Urothelium cell line (cell line): ENCODE data around the gene SETD1B.
"Not testable (repeated sequence)": the region's sequence is repeated elsewhere in the genome, so short reads cannot be mapped to it uniquely, and the experiment has no call there.

Experiments
- DNase-seq: peaks from one replicate; pipeline ENCODE4 v3.0.0; 2011; ENCODE audit warnings: low spot score, mixed read lengths
- FAIRE-seq: peaks from 2 replicates; lab custom pipeline; 2011; peaks lifted over from hg19 to GRCh38; lab: Jason Lieb, UNC

The SETD1B gene

GRCh38 chr12:121845701-121846100 is 41.9 kb downstream of the SETD1B start:
- FAIRE-seq (no peak), DNase-seq (no peak)

GRCh38 chr12:121849211-121849610 is 45.4 kb downstream of the SETD1B start:
- no peak for DNase-seq
- no peak for FAIRE-seq

- no peak for DNase-seq
- no peak for FAIRE-seq
These were observed 45.9 kb downstream of the SETD1B start for GRCh38 chr12:121849665-121850064.

GRCh38 chr12:121852392-121852791 is 48.6 kb downstream of the SETD1B start:
- FAIRE-seq = not testable (repeated sequence)

GRCh38 chr12:121857322-121858246 is 53.8 kb downstream of the SETD1B start:
- DNase-seq (no peak), FAIRE-seq (no peak)

More at GRCh38 chr12:121852392-121852791, 48.6 kb downstream of the SETD1B start:
- DNase-seq = not testable (repeated sequence)

- no peak for DNase-seq
These were observed 54.5 kb downstream of the SETD1B start for GRCh38 chr12:121858318-121858661.

GRCh38 chr12:121858662-121859572 is 55.1 kb downstream of the SETD1B start, which contains the start of gene HPD:
HPD (minus strand) TSS chr12:121858859; CDS start chr12:121858823, 36 bp downstream.
- FAIRE-seq = peak; percentile 30
- peak; percentile 83 for DNase-seq

More at GRCh38 chr12:121858318-121858661, 54.5 kb downstream of the SETD1B start:
- no peak for FAIRE-seq

- DNase-seq = no peak
- no peak for FAIRE-seq
These were observed 56.4 kb downstream of the SETD1B start for GRCh38 chr12:121860257-121860656.

- DNase-seq, FAIRE-seq: not testable (repeated sequence)
These were observed 56.9 kb downstream of the SETD1B start for GRCh38 chr12:121860699-121861098.

GRCh38 chr12:121861636-121862254 is 57.9 kb downstream of the SETD1B start:
- DNase-seq (no peak), FAIRE-seq (no peak)

- DNase-seq (no peak), FAIRE-seq (no peak)
These were observed 62.5 kb downstream of the SETD1B start for GRCh38 chr12:121866331-121866730.

GRCh38 chr12:121869229-121869628 is 65.4 kb downstream of the SETD1B start:
- FAIRE-seq, DNase-seq: not testable (repeated sequence)

- no peak for FAIRE-seq
- no peak for DNase-seq
These were observed 67.7 kb downstream of the SETD1B start for GRCh38 chr12:121871467-121871866.

GRCh38 chr12:121872546-121873215 is 68.9 kb downstream of the SETD1B start:
- DNase-seq (no peak), FAIRE-seq (no peak)

- FAIRE-seq = no peak
- DNase-seq = no peak
These were observed 69.4 kb downstream of the SETD1B start for GRCh38 chr12:121873216-121873569.

GRCh38 chr12:121874071-121874470 is 70.3 kb downstream of the SETD1B start:
- no peak for DNase-seq
- FAIRE-seq = no peak

GRCh38 chr12:121875582-121875981 is 71.8 kb downstream of the SETD1B start:
- no peak for FAIRE-seq

GRCh38 chr12:121876080-121876447 is 72.3 kb downstream of the SETD1B start:
- DNase-seq, FAIRE-seq: not testable (repeated sequence)

More at GRCh38 chr12:121875582-121875981, 71.8 kb downstream of the SETD1B start:
- no peak for DNase-seq
